Cardiac fibroblast (primary cell): ENCODE results near the gene RFX8.

Source experiments
- DNase-seq, 2 donors: peaks; one replicate each; pipeline versions ENCODE4 v3.0.0 to v3.0.0-alpha.2; 2010; ENCODE audit warnings: low read depth in 2 of 2
- H3K4me3 ChIP-seq, 2 donors: replicated peaks in 1 of 2; 1 replicate in 1 of 2; 2 replicates in 1 of 2; pipeline ENCODE4 v1.5.1; 2011; ENCODE audit warnings: low read depth in 2 of 2, low read length in 2 of 2, mild to moderate bottlenecking in 2 of 2, moderate library complexity in 1 of 2
- TF ChIP-seq, protein P1 (sequence below): IDR thresholded peaks from one replicate; pipeline ENCODE4 v1.5.1; 2011; ENCODE audit warnings: low read depth, mild to moderate bottlenecking, low read length, inconsistent platforms

RFX8 gene

DNA sequence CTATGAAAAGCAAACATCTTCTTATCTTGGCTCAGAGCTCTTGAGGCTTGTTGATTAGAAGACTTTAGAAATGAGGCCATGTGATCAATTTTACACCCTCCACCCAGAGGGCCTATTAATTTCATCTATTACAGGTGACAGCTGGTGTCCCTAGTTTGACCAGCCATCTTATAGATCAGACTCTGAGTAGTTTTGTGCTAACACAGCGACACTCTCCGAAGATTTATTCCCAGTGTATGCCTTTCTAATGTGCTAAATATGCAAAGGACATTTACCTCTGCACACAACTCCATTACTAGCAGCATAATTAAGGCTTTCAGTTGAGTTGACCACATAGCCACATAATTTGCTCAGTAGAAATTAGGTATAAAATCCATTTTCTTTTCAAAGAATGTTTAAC, 2.6 kb upstream of the RFX8 start:
- DNase-seq, result no peak
- TF ChIP-seq, protein P1, sequence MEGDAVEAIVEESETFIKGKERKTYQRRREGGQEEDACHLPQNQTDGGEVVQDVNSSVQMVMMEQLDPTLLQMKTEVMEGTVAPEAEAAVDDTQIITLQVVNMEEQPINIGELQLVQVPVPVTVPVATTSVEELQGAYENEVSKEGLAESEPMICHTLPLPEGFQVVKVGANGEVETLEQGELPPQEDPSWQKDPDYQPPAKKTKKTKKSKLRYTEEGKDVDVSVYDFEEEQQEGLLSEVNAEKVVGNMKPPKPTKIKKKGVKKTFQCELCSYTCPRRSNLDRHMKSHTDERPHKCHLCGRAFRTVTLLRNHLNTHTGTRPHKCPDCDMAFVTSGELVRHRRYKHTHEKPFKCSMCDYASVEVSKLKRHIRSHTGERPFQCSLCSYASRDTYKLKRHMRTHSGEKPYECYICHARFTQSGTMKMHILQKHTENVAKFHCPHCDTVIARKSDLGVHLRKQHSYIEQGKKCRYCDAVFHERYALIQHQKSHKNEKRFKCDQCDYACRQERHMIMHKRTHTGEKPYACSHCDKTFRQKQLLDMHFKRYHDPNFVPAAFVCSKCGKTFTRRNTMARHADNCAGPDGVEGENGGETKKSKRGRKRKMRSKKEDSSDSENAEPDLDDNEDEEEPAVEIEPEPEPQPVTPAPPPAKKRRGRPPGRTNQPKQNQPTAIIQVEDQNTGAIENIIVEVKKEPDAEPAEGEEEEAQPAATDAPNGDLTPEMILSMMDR, result no peak
- no peak overlapping the region for H3K4me3 ChIP-seq

- H3K4me3 ChIP-seq, result no peak overlapping the region
- TF ChIP-seq, protein P1, result no peak
- DNase-seq, result no peak
Observed at GRCh38 chr2:101476605-101477208, 1.8 kb upstream of the RFX8 start.

GRCh38 chr2:101473911-101474701, 806 bp downstream of the RFX8 start:
- peak overlapping the region; percentile 41 to 62 for H3K4me3 ChIP-seq
- peak; percentile 61 to 63 for DNase-seq
- TF ChIP-seq, protein P1, result no peak

DNA sequence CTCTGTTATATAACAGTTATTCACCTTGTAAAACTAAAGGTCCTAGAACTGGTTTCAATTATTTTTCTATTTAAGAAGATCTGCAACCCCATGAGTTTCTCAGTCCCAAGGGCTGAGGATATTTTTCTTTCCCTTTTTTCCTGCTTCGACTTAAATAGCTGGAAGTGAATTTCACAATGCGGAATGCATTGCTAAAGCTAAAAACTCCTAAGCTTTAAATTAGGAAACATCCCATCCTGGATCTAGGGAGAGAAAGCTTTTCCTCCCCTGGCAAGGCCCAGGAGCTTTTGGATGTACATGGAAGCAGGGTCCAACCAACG, 1.4 kb downstream of the RFX8 start:
- TF ChIP-seq, protein P1, result no peak
- H3K4me3 ChIP-seq, result peak overlapping the region; percentile 41 to 62
- DNase-seq, result peak; percentile 67 to 77

- H3K4me3 ChIP-seq, result no peak overlapping the region
- TF ChIP-seq, protein P1, result no peak
- DNase-seq, result no peak
Observed at GRCh38 chr2:101469863-101470262, 5.0 kb downstream of the RFX8 start.

DNA sequence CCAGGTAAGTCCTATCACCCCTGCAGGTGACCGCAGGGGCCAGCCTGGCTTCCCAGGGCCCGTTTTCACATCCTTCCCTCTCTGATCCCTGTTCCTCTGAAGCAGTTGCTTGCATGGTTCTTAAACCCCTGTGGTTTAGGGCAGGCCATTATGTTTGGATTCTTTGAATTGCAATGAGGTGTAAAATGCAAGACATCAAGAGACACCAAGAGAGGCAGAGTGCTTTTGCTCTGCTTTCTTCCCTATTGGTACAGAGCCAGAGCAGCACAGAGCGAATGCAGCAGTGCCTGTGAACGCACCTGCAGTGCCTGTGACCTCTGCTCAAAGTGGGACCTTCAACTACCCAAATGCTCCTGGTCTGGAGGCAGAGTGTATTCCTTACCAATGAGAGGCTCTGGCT, 7.6 kb downstream of the RFX8 start:
- H3K4me3 ChIP-seq, result no peak overlapping the region
- TF ChIP-seq, protein P1, result no peak
- DNase-seq, result no peak
